WERI-Rb-1 (cell line): ENCODE results near the gene GJA9.

Experiments
- DNase-seq: peaks from one replicate; pipeline ENCODE4 v3.0.0-alpha.2; 2020
- H3K27ac ChIP-seq: fragments of 250-450 bp; sonication (Bioruptor Pico); 2 replicates; pipeline ENCODE4 v1.5.1; 2020; ENCODE audit warnings: mild to moderate bottlenecking, moderate library complexity
- H3K27me3 ChIP-seq: fragments of 250-450 bp; sonication (Bioruptor Pico); 2 replicates; pipeline ENCODE4 v1.5.1; 2021; ENCODE audit warnings: mild to moderate bottlenecking, low read depth, moderate library complexity; ENCODE audit not compliant: insufficient read depth, severe bottlenecking
- H3K36me3 ChIP-seq: fragments of 250-450 bp; sonication (Bioruptor Pico); 2 replicates; pipeline ENCODE4 v1.5.1; 2020; ENCODE audit warnings: mild to moderate bottlenecking, moderate library complexity
- H3K4me3 ChIP-seq: 2 replicates; pipeline ENCODE4 v1.5.1; 2011; ENCODE audit warnings: low read depth, mild to moderate bottlenecking, control low read depth, low read length
- H3K9me3 ChIP-seq: fragments of 250-450 bp; sonication (Bioruptor Pico); 2 replicates; pipeline ENCODE4 v1.5.1; 2021; ENCODE audit warnings: mild to moderate bottlenecking, moderate library complexity; ENCODE audit not compliant: severe bottlenecking
- CTCF ChIP-seq: IDR thresholded peaks from 2 replicates; pipeline ENCODE4 v1.5.1; 2011; ENCODE audit warnings: low read depth, mild to moderate bottlenecking, control low read depth, inconsistent platforms, low read length

GJA9 gene

DNA sequence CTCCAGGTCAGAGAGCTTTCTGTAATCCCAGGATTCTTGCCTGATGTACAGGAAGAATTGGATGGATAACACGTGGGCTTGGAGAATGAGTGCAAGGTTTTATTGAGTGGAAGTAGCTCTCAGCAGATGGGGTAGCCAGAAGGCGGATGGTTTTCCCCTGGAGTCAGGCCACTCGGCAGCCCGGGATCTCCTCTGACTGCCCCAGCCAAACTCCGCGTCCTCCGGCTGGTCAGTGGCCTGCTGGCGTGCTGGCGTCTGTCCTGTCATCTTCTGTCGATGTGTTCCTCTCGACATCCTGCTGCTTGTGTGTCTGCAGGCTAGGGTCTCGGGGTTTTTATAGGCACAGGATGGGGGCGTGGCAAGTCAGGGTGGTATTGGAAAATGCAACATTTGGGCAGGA lies 27.4 kb upstream of the GJA9 start:
- peak overlapping the region; percentile 31 for H3K4me3 ChIP-seq
- DNase-seq, result peak; percentile 67
- no peaks in the 10 kb centered on the region for H3K27me3 ChIP-seq
- H3K9me3 ChIP-seq, result no peaks in the 10 kb centered on the region
- no peak for TF ChIP-seq CTCF
- no peaks in the 10 kb centered on the region for H3K36me3 ChIP-seq
- peak overlapping the region; percentile 61 for H3K27ac ChIP-seq

- Histone ChIP-seq H3K27ac (no peak overlapping the region), H3K36me3 (no peaks in the 10 kb centered on the region), H3K9me3 (no peaks in the 10 kb centered on the region), H3K27me3 (no peaks in the 10 kb centered on the region), H3K4me3 (no peak overlapping the region)
- no peak for DNase-seq
- TF ChIP-seq CTCF, result no peak
These were observed 24.6 kb upstream of the GJA9 start for GRCh38 chr1:38905985-38906384.

DNA sequence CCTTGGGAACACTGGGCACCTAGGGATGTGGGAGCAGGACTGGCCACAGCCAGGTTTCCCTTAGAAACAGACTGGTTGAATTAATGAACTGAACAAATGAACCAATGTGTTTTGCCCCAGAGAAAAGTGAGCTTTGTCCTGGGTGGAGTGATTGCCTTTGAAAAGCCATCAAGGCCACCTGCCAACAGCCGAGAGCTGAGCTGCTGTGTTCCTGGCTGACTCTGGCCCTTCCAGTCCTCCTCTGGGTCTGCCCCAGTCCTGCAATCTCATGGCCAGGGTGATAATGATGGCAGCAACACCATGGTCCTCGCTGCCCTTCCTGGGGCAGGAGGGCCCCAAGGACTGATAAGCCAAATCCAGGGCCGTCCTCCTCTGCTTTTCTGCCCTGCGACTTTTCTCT lies 18.2 kb upstream of the GJA9 start:
- no peaks in the 10 kb centered on the region for H3K27me3 ChIP-seq
- H3K36me3 ChIP-seq, result no peaks in the 10 kb centered on the region
- no peaks in the 10 kb centered on the region for H3K9me3 ChIP-seq
- no peak for DNase-seq
- no peak overlapping the region for H3K27ac ChIP-seq
- TF ChIP-seq CTCF, result no peak
- no peak overlapping the region for H3K4me3 ChIP-seq

DNA sequence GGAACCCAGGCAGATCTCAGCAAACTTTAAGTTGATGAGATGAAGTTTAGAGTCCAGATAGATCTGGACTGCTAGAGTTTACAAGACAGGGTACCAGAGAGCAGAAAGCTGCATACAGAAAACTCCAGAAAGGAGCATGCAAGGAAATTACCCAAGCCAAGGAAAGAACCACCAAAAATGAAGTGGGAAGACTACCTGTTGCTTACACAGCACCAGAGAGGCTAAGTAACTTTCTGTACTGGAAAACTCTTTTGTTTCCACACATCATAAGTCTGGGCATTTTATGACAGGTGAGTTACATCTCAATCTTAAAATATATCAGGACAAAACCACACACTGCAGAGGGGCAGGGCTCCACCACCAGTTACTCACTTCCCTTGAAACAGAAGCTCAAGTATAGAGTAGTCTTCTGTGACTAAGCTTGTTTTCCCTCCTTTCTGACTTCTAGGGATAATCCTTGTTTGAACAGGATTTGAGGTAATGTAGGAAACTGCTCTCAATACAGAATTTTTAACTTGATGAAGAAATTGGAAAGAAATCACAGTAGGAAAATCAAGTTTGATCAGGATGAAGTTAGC lies 17.4 kb upstream of the GJA9 start:
- Histone ChIP-seq H3K36me3 (no peaks in the 10 kb centered on the region), H3K4me3 (no peak overlapping the region), H3K27me3 (no peaks in the 10 kb centered on the region), H3K9me3 (no peaks in the 10 kb centered on the region), H3K27ac (no peak overlapping the region)
- no peak for DNase-seq
- TF ChIP-seq CTCF, result no peak

DNA sequence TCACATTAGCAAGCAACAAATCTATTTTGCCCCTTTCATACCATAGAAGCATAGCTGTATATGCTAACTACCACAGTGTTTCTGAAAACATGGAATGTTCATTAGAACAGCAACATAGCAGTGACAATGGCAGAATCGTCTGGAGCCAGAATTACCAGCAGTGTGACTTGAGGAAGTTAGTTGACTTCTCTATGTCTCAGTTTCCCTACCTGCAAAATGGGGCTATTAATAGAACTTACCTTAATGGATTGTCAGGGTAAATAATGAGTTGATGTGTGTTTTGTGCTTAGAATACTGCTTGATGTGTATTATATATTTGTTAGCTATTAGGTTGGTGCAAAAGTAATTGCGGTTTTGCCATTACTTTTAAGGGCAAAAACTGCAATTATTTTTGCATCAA lies 14.8 kb upstream of the GJA9 start:
- no peak for TF ChIP-seq CTCF
- Histone ChIP-seq H3K27ac (no peak overlapping the region), H3K27me3 (no peaks in the 10 kb centered on the region), H3K36me3 (no peaks in the 10 kb centered on the region), H3K9me3 (no peaks in the 10 kb centered on the region), H3K4me3 (no peak overlapping the region)
- no peak for DNase-seq

GRCh38 chr1:38892976-38893375 lies 11.6 kb upstream of the GJA9 start:
- no peak for DNase-seq
- H3K4me3 ChIP-seq, result no peak overlapping the region
- no peak for TF ChIP-seq CTCF
- H3K36me3 ChIP-seq, result no peaks in the 10 kb centered on the region
- H3K27me3 ChIP-seq, result no peaks in the 10 kb centered on the region
- no peaks in the 10 kb centered on the region for H3K9me3 ChIP-seq
- no peak overlapping the region for H3K27ac ChIP-seq
